ENCODE results near the gene FGD4. TPM values are rescaled to one million over a fixed set of nuclear protein-coding genes. Genes with fewer than 3 reads are reported as not detected.
A peak's percentile ranks its signal among the peaks of the same experiment; 100 is the strongest.

Gene FGD4
- total RNA-seq, 1 experiment from 2014 or later, result 39.7 TPM

DNA sequence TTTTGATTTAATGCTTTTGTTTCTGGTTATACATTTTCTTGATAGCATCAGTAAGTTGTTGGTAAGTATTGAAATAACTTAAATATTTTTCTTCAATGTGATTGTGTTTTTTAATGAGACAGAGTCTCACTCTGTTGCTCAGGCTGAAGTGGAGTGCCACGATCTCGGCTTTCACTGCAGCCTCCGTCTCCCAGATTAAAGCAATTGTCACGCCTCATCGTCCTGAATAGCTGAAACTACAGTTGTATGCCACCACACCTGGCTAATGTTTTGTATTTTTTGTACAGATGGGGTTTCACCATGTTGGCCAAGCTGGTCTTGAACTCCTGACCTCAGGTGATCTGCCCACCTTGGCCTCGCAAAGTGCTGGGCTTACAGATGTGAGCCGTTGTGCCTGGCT lies 78.8 kb downstream of the FGD4 start:
- ATAC-seq (no peak), DNase-seq (ENCODE audit: low spot score) (no peak)
- Mint-ChIP-seq H3K4me3 (no peak overlapping the region), H3K9me3 (no peaks in the 10 kb centered on the region), H3K27ac (peak overlapping the region; percentile 66; the same call in 1 of the 2 replicates), H3K27me3 (ENCODE audit: low read depth) (no peaks in the 10 kb centered on the region), H3K36me3 (peaks cover 16% of the 10 kb centered on the region), H3K4me1 (peaks cover 27% of the 10 kb centered on the region)
- POLR2A ChIA-PET, result no interaction called here
- CTCF ChIA-PET, result no interaction called here
- 0 out of 2 replicates have a peak, but pooled peaks have one; percentile 8 for TF ChIP-seq ZNF121 (CRISPR knock-in tag; IDR thresholded peaks at IDR 0.05)
- TF ChIP-seq, protein P1, sequence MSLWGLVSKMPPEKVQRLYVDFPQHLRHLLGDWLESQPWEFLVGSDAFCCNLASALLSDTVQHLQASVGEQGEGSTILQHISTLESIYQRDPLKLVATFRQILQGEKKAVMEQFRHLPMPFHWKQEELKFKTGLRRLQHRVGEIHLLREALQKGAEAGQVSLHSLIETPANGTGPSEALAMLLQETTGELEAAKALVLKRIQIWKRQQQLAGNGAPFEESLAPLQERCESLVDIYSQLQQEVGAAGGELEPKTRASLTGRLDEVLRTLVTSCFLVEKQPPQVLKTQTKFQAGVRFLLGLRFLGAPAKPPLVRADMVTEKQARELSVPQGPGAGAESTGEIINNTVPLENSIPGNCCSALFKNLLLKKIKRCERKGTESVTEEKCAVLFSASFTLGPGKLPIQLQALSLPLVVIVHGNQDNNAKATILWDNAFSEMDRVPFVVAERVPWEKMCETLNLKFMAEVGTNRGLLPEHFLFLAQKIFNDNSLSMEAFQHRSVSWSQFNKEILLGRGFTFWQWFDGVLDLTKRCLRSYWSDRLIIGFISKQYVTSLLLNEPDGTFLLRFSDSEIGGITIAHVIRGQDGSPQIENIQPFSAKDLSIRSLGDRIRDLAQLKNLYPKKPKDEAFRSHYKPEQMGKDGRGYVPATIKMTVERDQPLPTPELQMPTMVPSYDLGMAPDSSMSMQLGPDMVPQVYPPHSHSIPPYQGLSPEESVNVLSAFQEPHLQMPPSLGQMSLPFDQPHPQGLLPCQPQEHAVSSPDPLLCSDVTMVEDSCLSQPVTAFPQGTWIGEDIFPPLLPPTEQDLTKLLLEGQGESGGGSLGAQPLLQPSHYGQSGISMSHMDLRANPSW (CRISPR knock-in tag; conservative IDR thresholded peaks at IDR 0.05; ENCODE audit: low read depth), result no peak

DNA sequence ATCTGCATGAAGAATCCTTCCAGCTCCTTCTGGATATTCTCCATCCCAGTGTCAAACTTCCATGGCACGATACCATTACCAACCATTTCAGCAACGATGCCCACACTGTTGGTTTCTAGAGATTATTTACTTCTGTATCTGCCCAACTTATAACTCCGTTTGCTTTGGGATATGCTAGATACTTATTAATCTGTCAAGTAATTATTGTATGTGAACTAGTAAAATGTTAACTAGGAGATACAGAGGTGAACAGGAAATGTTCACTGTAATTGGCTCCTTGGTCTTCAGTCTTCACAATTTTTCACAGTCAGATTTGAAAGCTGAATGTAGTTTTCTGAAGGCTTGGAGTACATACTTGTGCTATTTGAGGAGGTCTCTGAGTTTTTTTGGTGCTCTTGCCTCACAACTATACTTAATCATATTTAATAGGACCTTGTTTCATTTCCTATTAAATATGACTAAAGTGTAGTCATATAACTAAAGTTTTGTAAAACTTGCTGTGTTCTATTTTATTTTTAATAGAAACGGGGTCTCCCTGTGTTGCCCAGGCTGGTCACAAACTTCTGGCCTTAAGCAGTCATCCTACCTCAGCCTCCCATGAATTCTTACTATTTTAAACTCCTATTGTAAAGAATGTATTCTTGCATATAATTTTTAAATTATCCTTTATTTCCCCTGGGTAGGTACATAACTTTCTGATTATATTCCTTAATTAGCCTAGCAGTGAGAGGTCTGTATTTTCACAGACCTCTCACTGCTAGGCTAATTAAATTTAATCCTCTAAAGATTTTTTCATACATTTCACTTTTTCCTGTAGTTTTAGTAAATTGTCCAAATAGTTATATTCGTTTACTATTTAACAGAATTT lies 79.7 kb downstream of the FGD4 start:
- Mint-ChIP-seq H3K9me3 (no peaks in the 10 kb centered on the region), H3K27ac (peak overlapping the region; percentile 66), H3K4me3 (no peak overlapping the region), H3K4me1 (peaks cover 27% of the 10 kb centered on the region), H3K36me3 (peaks cover 9% of the 10 kb centered on the region; the same call in 1 of the 2 replicates), H3K27me3 (ENCODE audit: low read depth) (no peaks in the 10 kb centered on the region)
- DNase-seq (ENCODE audit: low spot score) (no peak), ATAC-seq (no peak)
- POLR2A ChIA-PET, result no interaction called here
- CTCF ChIA-PET, result no interaction called here
- TF ChIP-seq ESRRA (CRISPR knock-in tag; IDR thresholded peaks at IDR 0.05; ENCODE audit: borderline replicate concordance) (no peak), CREB1 (CRISPR knock-in tag; IDR thresholded peaks at IDR 0.05) (no peak), ZNF263 (CRISPR knock-in tag; IDR thresholded peaks at IDR 0.05; ENCODE audit: low read depth) (no peak)
- TF ChIP-seq, protein P2, sequence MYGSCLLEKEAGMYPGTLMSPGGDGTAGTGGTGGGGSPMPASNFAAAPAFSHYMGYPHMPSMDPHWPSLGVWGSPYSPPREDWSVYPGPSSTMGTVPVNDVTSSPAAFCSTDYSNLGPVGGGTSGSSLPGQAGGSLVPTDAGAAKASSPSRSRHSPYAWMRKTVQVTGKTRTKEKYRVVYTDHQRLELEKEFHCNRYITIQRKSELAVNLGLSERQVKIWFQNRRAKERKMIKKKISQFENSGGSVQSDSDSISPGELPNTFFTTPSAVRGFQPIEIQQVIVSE (CRISPR knock-in tag; IDR thresholded peaks at IDR 0.05; ENCODE audit: borderline replicate concordance), result no peak

DNA sequence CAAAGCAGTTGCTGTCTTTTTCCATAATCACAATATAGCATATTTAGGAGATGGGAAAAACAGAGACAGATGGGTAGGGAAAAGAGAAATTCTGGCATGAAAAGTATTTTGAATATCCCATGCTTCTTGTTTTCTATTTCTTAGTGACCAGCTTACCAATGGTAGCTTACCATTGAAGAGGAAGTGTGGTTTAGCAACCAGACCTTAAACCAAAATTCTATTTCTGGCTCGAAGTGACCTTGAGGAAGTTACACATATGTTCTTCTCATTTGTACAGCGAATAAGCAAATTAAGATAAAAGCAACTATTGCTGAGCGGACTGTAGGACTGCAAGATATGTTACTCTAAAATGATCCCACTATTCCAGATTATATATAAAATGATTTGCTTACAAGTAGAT lies 82.9 kb downstream of the FGD4 start:
- H3K9me3 Mint-ChIP-seq, result no peaks in the 10 kb centered on the region
- DNase-seq (ENCODE audit: low spot score) (no peak), ATAC-seq (no peak)
- POLR2A ChIA-PET, result no interaction called here
- H3K4me3 Mint-ChIP-seq, result no peak overlapping the region
- no peaks in the 10 kb centered on the region for H3K27me3 Mint-ChIP-seq (ENCODE audit: low read depth)
- TF ChIP-seq, protein P3, sequence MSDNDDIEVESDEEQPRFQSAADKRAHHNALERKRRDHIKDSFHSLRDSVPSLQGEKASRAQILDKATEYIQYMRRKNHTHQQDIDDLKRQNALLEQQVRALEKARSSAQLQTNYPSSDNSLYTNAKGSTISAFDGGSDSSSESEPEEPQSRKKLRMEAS (CRISPR knock-in tag; IDR thresholded peaks at IDR 0.05), result no peak
- no peak for TF ChIP-seq NFYB (CRISPR knock-in tag; conservative IDR thresholded peaks at IDR 0.05; ENCODE audit: low read depth)
- no peak for TF ChIP-seq ELF4 (CRISPR knock-in tag; IDR thresholded peaks at IDR 0.05; ENCODE audit: low read depth)
- no peak for TF ChIP-seq FOXJ3 (CRISPR knock-in tag; IDR thresholded peaks at IDR 0.05; ENCODE audit: borderline replicate concordance)
- TF ChIP-seq CBFB (CRISPR knock-in tag; IDR thresholded peaks at IDR 0.05; ENCODE audit: low read depth), result no peak
- TF ChIP-seq ZNF219 (CRISPR knock-in tag; IDR thresholded peaks at IDR 0.05; ENCODE audit: borderline replicate concordance), result no peak
- TF ChIP-seq, protein P4, sequence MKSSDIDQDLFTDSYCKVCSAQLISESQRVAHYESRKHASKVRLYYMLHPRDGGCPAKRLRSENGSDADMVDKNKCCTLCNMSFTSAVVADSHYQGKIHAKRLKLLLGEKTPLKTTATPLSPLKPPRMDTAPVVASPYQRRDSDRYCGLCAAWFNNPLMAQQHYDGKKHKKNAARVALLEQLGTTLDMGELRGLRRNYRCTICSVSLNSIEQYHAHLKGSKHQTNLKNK (CRISPR knock-in tag; IDR thresholded peaks at IDR 0.05), result no peak
- no peak for TF ChIP-seq SMAD3 (CRISPR knock-in tag; IDR thresholded peaks at IDR 0.05; ENCODE audit: borderline replicate concordance)
- TF ChIP-seq GTF2I (CRISPR knock-in tag; conservative IDR thresholded peaks at IDR 0.05), result no peak
- no peak for TF ChIP-seq ESRRA (CRISPR knock-in tag; IDR thresholded peaks at IDR 0.05; ENCODE audit: borderline replicate concordance)
- no peak for TF ChIP-seq JUN (CRISPR knock-in tag; IDR thresholded peaks at IDR 0.05)
- peaks cover 17% of the 10 kb centered on the region for H3K4me1 Mint-ChIP-seq
- peak overlapping the region; percentile 41; the same call in 1 of the 2 replicates for H3K27ac Mint-ChIP-seq
- CTCF ChIA-PET, result no interaction called here
- H3K36me3 Mint-ChIP-seq, result peaks cover 5% of the 10 kb centered on the region; the same call in 1 of the 2 replicates

Measured in WTC11 (cell line).